Testis (tissue), 3 donors: ENCODE data around the gene MEOX1. TPM values are rescaled to one million over a fixed set of nuclear protein-coding genes. Genes with fewer than 3 reads are reported as not detected.

Source experiments
- DNase-seq: peaks from one replicate; pipeline ENCODE4 v3.0.0-alpha.2; 2019
- H3K27ac ChIP-seq, 2 donors: fragments of 200-600 bp; sonication (generic); one replicate each; pipeline ENCODE4 v1.5.1; 2019
- H3K27me3 ChIP-seq: fragments of 200-600 bp; sonication (generic); one replicate; pipeline ENCODE4 v1.5.1; 2019
- H3K36me3 ChIP-seq: fragments of 200-600 bp; sonication (generic); one replicate; pipeline ENCODE4 v1.5.1; 2017; ENCODE audit warnings: low read depth; ENCODE audit errors: missing control alignments
- H3K4me1 ChIP-seq: fragments of 200-600 bp; sonication (generic); one replicate; pipeline ENCODE4 v1.5.1; 2019
- H3K4me3 ChIP-seq, 2 donors: fragments of 200-600 bp; sonication (generic); one replicate each; pipeline ENCODE4 v1.5.1; 2017 to 2019
- H3K9me3 ChIP-seq: fragments of 200-600 bp; sonication (generic); one replicate; pipeline ENCODE4 v1.5.1; 2017
- POLR2A ChIP-seq: fragments of 450-650 bp; IDR thresholded peaks from one replicate; pipeline ENCODE4 v1.6.1; 2017; ENCODE audit warnings: antibody characterized with exemption, mild to moderate bottlenecking, moderate library complexity
- WGBS, 2 donors: methylation state at CpG; one replicate each; pipeline ENCODE4 v1.1.5; 2018; 5-methylcytosine and 5-hydroxymethylcytosine counted together
- intact Hi-C: fragments of 100-400 bp; cut with DNase I; formaldehyde crosslinking; loops from one replicate; pipeline ENCODE4 v1.15.1; 2023; ENCODE audit warnings: low total_unique reads
- polyA plus RNA-seq: library from polyadenylated mRNA; stranded (reverse); fragments of 350-450 nt; fragmentation: Illumina TruSeq; extraction: RNeasy Lipid Tissue Mini Kit (QIAGEN cat#74804); gene quantifications from one replicate; pipeline ENCODE4 v1.2.3, GENCODE V29; 2014; ENCODE audit warnings: low read depth, low replicate concordance; ENCODE audit not compliant: insufficient read depth
- total RNA-seq, 2 donors: library from RNA; depleted of rRNA; stranded (reverse); fragments of >200 nt; gene quantifications; one replicate each; pipeline ENCODE4 v1.2.3, GENCODE V29; 2016
- TF ChIP-seq, protein P1 (sequence below), 3 experiments: fragments of 450-650 bp in 2 of 3; fragments of 200-600 bp in 1 of 3; sonication (generic) in 1 of 3; IDR thresholded peaks; one replicate each; pipeline ENCODE4 v1.5.1; 2016 to 2019; ENCODE audit warnings: antibody characterized with exemption in 3 of 3, mild to moderate bottlenecking in 2 of 3, moderate library complexity in 1 of 3

MEOX1 gene
- total and polyA plus RNA-seq, 3 donors from 2014 or later, result 0.12 to 6.1 (median 2.8) TPM

DNA sequence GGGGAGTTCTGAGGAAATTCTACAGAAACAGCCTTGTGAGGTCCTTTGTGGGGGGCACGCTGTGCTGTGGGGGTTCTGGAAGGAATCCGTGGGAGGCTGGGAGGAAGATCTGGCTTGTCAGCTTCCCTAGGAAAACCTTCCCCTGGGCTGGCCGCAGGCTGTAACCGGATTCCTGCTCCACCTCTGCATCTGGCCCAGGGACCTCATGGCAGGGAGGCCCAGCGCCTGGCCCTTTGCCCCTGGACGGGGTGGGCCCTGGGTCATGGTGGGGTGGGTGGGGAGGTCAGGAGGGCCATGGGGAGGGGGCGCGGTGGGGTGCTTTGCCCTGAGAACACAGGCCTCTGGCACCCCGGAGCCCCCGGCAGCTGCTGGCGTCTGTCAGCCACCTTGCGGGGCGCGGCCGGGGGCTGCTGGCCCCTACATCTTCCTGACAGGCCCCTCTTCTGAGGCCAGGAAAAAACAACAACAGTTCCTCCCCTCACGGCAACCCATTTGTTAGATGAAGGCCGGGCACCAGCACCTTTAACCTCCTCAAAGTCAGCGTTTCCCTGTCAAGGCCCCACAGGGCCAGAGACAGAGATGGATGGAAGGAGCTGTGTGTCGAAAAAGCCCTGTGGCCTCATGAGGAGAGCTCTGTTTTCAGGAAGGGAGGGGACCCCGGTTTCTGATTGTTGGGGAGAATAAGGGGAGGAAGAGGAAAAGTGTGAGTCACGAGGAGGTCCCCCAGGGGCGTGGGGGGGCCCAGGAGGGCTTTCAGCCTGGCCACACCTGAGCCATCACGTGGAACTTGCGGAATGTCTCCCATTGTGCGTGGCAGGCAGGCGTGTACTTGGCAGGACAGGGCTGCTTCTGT lies 3.6 kb upstream of the MEOX1 start:
- intact Hi-C loops, result no loop called here
- H3K4me3 ChIP-seq, result no peak overlapping the region
- no peaks in the 10 kb centered on the region for H3K9me3 ChIP-seq
- DNase-seq, result no peak
- WGBS, 2 donors, result 51 to 64% methylated on average over 13 to 26 of the region's 26 CpGs
- no peaks in the 10 kb centered on the region for H3K27me3 ChIP-seq
- peak overlapping the region; percentile 22 to 69 for H3K27ac ChIP-seq
- TF ChIP-seq, protein P1, sequence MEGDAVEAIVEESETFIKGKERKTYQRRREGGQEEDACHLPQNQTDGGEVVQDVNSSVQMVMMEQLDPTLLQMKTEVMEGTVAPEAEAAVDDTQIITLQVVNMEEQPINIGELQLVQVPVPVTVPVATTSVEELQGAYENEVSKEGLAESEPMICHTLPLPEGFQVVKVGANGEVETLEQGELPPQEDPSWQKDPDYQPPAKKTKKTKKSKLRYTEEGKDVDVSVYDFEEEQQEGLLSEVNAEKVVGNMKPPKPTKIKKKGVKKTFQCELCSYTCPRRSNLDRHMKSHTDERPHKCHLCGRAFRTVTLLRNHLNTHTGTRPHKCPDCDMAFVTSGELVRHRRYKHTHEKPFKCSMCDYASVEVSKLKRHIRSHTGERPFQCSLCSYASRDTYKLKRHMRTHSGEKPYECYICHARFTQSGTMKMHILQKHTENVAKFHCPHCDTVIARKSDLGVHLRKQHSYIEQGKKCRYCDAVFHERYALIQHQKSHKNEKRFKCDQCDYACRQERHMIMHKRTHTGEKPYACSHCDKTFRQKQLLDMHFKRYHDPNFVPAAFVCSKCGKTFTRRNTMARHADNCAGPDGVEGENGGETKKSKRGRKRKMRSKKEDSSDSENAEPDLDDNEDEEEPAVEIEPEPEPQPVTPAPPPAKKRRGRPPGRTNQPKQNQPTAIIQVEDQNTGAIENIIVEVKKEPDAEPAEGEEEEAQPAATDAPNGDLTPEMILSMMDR (IDR thresholded peaks at IDR 0.05), result no peak
- TF ChIP-seq POLR2A, result no peak
- H3K36me3 ChIP-seq, result no peaks in the 10 kb centered on the region
- no peaks in the 10 kb centered on the region for H3K4me1 ChIP-seq

DNA sequence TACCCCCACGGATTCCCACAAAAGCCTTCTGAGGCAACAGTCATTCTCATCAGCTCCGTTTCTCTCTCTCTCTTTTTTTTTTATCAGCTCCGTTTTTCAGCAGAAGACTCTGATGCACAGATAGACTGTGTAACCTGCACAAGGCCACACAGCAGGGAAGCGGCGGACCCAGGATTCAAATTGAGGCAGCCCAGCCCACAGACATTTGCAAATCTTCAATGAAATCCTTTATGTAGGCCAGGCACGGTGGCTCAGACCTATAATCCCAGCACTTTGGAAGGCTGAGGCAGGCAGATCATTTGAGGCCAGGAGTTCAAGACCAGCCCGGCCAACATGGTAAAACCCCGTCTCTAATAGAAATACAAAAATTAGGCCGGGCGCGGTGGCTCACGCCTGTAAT lies 2.4 kb upstream of the MEOX1 start:
- Histone ChIP-seq H3K27ac (no peak overlapping the region), H3K4me1 (peaks cover 9% of the 10 kb centered on the region), H3K36me3 (no peaks in the 10 kb centered on the region), H3K27me3 (no peaks in the 10 kb centered on the region), H3K4me3 (no peak overlapping the region), H3K9me3 (no peaks in the 10 kb centered on the region)
- no peak for DNase-seq
- TF ChIP-seq POLR2A, result no peak
- TF ChIP-seq, protein P1 (IDR thresholded peaks at IDR 0.05), result no peak
- intact Hi-C loops, result no loop called here
- 85 to 87% methylated on average over 12 of the region's 12 CpGs for WGBS, 2 donors

DNA sequence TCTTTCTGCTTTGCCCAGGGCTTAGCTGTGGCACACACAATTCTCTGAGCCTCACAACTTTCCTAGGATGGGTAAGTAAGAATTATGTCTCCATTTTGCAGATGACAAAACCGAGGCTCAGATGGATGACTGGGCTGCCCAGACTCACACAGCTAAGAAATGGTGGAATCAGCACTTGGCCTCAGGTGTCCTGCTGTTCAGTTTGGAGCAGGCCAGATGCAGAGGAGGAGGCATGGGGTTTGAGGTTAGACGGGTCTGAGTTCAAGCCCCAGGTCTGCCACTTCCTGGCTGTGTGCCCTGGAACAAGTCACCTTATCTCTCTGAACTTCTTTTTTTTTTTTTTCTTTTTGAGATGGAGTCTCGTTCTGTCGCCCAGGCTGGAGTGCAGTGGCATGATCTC lies 1.7 kb upstream of the MEOX1 start:
- H3K4me3 ChIP-seq, result no peak overlapping the region
- DNase-seq, result no peak
- peaks cover 11% of the 10 kb centered on the region for H3K4me1 ChIP-seq
- H3K36me3 ChIP-seq, result no peaks in the 10 kb centered on the region
- 83 to 88% methylated on average over 4 of the region's 4 CpGs for WGBS, 2 donors
- H3K9me3 ChIP-seq, result no peaks in the 10 kb centered on the region
- intact Hi-C loops, result no loop called here
- no peaks in the 10 kb centered on the region for H3K27me3 ChIP-seq
- TF ChIP-seq POLR2A, result no peak
- TF ChIP-seq, protein P1 (IDR thresholded peaks at IDR 0.05), result no peak
- H3K27ac ChIP-seq, result no peak overlapping the region

DNA sequence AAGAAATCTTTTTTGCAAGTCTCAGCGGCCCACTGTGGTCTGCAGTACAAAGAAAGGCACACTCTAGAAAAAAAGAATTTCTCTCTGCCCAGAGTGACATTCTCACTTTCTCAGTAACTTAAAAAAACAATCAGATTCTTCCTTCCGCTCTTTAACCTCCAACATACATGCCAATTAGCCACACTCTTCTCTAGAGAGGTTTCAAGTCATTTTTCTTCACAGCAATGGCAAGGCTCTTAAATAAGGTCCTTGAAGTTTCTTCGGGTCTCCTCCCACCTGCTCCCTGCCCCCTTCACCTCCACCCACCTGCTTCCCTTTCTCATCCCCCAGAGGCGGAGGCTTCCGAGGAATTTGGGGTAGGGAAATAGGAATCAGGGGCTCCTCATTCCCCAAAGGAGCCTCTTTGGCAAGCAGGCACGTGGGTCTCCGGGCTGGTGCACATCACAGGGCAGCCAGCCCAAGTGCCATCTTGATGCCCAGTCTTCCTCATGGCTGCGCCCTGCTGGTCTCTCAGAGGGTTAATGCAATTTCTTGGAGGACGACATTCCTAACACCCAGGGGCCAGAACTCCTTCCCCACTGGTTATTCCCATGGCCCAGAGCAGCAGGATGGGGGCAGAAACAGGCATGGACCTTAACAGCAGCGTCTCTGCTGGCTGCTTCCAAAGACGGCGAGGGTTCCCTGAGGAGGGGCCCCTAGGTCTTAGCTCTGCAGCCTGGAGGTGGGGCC lies 855 bp upstream of the MEOX1 start:
- no peak overlapping the region for H3K4me3 ChIP-seq
- no peaks in the 10 kb centered on the region for H3K36me3 ChIP-seq
- no peaks in the 10 kb centered on the region for H3K27me3 ChIP-seq
- no peak for TF ChIP-seq POLR2A
- TF ChIP-seq, protein P1 (IDR thresholded peaks at IDR 0.05), result no peak
- H3K27ac ChIP-seq, result no peak overlapping the region
- 67 to 70% methylated on average over 12 of the region's 12 CpGs for WGBS, 2 donors
- H3K4me1 ChIP-seq, result peaks cover 11% of the 10 kb centered on the region
- intact Hi-C loops, result no loop called here
- no peaks in the 10 kb centered on the region for H3K9me3 ChIP-seq
- DNase-seq, result no peak
